ENCODE measurements around the gene CUX1. TPM values are rescaled to one million over a fixed set of nuclear protein-coding genes. Genes with fewer than 3 reads are reported as not detected.

The CUX1 gene
- total RNA-seq, 3 donors from 2014 or later = 85.2 to 167 (median 120) TPM

DNA sequence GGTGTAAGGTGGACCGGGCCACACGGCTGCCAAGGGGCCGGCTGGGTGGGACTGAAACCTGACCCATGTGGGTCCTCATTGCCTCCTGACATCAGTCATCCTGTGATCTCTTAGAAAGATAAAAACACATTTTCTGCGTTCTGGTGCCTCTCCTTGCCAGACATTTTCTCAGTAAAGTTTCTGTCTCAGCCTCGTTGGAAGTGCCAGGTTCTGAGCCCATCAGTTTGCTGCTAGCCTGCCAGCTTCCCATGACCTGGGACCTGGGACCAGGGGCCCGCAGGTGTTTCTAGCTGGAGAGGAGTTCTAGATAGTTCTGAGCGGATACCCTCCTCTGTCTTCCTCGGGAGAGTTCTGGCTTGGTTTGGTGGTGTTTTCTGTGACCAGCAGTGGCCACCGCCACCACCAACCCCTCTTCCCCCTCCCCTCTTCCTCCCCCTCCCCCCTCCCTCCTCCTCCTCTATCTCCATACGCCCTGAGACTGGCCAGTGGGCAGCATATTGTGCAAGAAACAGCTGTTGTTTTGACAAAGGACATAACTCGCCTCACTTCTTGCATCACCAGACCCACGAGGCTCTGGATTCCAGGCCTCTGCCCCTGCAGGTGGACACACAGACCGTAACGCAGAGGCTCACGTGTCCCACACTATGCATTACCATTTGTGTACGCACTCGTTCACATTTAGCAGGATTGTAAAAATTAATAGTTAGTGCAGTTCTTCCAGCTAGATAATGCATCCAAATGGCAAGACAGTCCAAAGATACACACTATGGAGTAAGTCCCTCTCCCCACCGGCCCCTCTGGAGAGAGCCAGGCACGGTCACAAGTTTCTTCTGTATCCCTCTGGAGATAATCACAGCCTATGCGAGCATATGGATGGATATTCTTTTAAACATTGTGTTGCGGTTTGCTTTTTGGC, 94.6 kb downstream of the CUX1 start:
- intact Hi-C loops (cut with DNase I, micrococcal nuclease) = no loop called here
- no peak overlapping the region for H3K4me3 ChIP-seq
- DNase-seq = no peak

DNA sequence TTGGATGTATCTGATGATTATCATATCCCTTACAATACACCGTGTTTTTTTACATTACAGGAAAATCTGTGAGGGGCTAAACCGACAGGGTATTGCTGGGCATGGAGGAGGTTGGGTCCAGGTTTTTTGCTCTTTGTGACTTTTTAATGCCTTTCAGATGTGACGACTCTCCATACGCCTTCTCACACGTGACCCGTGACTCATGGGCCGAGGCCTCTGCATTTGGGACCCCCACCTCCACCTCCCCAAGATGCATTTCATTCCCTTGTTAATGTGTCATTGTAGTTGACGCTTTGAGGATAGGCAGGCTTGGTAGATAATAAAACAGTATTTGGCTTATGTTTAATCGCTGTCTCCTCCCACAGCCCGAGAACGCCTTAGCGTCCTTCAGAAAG, 95.3 kb downstream of the CUX1 start:
- DNase-seq (no peak), ATAC-seq (peak; percentile 49)
- intact Hi-C loops (cut with DNase I, micrococcal nuclease) = no loop called here
- H3K4me1 ChIP-seq (ENCODE audit: low read depth) = no peaks in the 10 kb centered on the region
- TF ChIP-seq, protein P1, sequence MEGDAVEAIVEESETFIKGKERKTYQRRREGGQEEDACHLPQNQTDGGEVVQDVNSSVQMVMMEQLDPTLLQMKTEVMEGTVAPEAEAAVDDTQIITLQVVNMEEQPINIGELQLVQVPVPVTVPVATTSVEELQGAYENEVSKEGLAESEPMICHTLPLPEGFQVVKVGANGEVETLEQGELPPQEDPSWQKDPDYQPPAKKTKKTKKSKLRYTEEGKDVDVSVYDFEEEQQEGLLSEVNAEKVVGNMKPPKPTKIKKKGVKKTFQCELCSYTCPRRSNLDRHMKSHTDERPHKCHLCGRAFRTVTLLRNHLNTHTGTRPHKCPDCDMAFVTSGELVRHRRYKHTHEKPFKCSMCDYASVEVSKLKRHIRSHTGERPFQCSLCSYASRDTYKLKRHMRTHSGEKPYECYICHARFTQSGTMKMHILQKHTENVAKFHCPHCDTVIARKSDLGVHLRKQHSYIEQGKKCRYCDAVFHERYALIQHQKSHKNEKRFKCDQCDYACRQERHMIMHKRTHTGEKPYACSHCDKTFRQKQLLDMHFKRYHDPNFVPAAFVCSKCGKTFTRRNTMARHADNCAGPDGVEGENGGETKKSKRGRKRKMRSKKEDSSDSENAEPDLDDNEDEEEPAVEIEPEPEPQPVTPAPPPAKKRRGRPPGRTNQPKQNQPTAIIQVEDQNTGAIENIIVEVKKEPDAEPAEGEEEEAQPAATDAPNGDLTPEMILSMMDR (IDR thresholded peaks at IDR 0.05) = no peak
- no peak overlapping the region for H3K4me3 ChIP-seq
- no peaks in the 10 kb centered on the region for H3K36me3 ChIP-seq (ENCODE audit: low read depth)
- H3K9me3 ChIP-seq = no peaks in the 10 kb centered on the region

More for the DNA sequence above, 94.6 kb downstream of the CUX1 start:
- TF ChIP-seq, protein P1 (IDR thresholded peaks at IDR 0.05) = no peak
- no peaks in the 10 kb centered on the region for H3K36me3 ChIP-seq (ENCODE audit: low read depth)
- peak; percentile 24 for ATAC-seq
- H3K4me1 ChIP-seq (ENCODE audit: low read depth) = no peaks in the 10 kb centered on the region
- H3K9me3 ChIP-seq = no peaks in the 10 kb centered on the region

DNA sequence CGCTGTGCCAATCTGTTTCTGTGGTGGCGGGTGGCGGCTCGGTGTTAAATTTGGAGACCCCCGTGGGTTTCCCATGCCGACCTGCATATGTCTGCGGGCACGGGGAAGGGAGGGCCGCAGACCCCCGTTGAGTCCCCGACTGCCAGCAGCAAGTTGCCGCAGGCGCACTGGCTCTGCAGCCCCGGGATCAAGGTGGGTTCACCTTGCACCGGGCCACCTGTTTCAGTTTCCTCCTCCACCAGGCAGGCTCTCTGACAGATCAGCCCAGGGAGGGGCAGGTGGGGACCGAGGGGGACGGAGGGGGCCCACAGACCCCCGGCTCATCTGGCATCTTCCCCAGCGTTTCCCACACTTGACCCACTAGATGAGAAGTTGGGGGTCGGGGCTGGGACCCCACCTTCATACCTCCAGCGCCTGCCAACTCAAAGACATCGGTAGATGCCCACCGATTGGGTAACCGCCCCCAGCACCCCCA, 95.9 kb downstream of the CUX1 start:
- Histone ChIP-seq H3K9me3 (no peaks in the 10 kb centered on the region), H3K4me1 (ENCODE audit: low read depth) (no peaks in the 10 kb centered on the region), H3K4me3 (no peak overlapping the region), H3K36me3 (ENCODE audit: low read depth) (no peaks in the 10 kb centered on the region)
- intact Hi-C loops (cut with DNase I, micrococcal nuclease) = no loop called here
- ATAC-seq (no peak), DNase-seq (no peak)
- TF ChIP-seq, protein P1 (IDR thresholded peaks at IDR 0.05) = no peak

DNA sequence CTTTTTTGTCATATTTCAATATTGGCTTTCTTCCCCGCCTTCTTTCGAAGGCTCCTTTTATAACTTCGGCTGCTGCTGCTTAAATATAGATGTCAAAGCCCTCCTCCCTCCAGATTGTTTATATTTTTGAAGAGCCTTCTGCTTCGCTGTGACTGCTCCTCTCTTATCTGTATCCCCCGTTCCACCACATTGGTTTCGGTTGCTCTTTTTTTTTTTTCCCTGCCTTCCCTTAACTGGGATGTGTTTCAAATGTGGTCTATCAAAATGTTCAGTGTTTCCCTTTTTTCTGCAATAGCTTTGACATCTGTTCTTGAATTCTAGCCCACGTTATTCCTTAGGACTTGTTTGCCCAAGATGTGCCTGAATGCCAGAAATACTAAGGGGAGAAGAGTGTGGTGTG, 96.4 kb downstream of the CUX1 start:
- no peak for ATAC-seq

DNA sequence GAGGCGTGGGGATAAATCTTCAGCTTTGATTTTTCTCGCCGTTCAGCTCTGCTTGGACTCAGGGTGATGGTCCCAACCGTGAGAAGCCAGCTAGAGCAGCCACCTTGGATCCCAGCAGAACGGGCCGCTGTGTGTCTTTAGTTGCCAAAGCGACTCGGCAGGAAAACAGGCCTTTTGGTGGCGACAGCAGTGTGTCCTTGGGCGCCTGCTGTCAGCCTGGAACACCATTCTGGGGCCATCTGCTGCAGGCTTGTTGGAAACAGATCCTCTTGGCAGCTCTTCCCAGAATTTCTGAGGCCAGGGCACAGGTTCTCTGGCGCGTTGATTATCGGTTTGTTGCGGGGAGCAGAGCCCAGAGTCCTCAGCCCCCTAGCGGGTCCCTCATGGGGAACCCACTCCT, 97.6 kb downstream of the CUX1 start:
- no peaks in the 10 kb centered on the region for H3K36me3 ChIP-seq (ENCODE audit: low read depth)
- no peak overlapping the region for H3K4me3 ChIP-seq
- no peaks in the 10 kb centered on the region for H3K4me1 ChIP-seq (ENCODE audit: low read depth)
- intact Hi-C loops (cut with DNase I, micrococcal nuclease) = no loop called here
- ATAC-seq = no peak
- DNase-seq = no peak
- TF ChIP-seq, protein P1 (IDR thresholded peaks at IDR 0.05) = no peak
- H3K9me3 ChIP-seq = no peaks in the 10 kb centered on the region

More for the DNA sequence above, 96.4 kb downstream of the CUX1 start:
- Histone ChIP-seq H3K4me3 (no peak overlapping the region), H3K4me1 (ENCODE audit: low read depth) (no peaks in the 10 kb centered on the region), H3K9me3 (no peaks in the 10 kb centered on the region), H3K36me3 (ENCODE audit: low read depth) (no peaks in the 10 kb centered on the region)
- TF ChIP-seq, protein P1 (IDR thresholded peaks at IDR 0.05) = no peak
- intact Hi-C loops (cut with DNase I, micrococcal nuclease) = no loop called here
- no peak for DNase-seq

Measured in mucosa of descending colon (tissue), 3 donors.